Left lung (tissue), 10 donors: ENCODE data around the gene TGFBR3L. TPM values are rescaled to one million over a fixed set of nuclear protein-coding genes. Genes with fewer than 3 reads are reported as not detected.

Source experiments
- ATAC-seq: fragments of 200-7000 bp; cut with Tn5 transposase; one replicate; pipeline ENCODE4 v1.9.1; 2020; ENCODE audit warnings: moderate library complexity
- DNase-seq, 4 donors: peaks; one replicate each; pipeline ENCODE4 v3.0.0-alpha.2; 2013 to 2020
- H3K27ac ChIP-seq, 2 donors: fragments of 200-600 bp; sonication (generic) in 1 of 2; one replicate each; pipeline versions ENCODE4 v1.5.0 to v1.8.0; 2020 to 2021
- H3K27me3 ChIP-seq, 2 donors: fragments of 200-600 bp; sonication (generic) in 1 of 2; one replicate each; pipeline versions ENCODE4 v1.5.0 to v1.8.0; 2020 to 2021
- H3K36me3 ChIP-seq, 2 donors: fragments of 200-600 bp; sonication (generic) in 1 of 2; one replicate each; pipeline versions ENCODE4 v1.5.0 to v1.8.0; 2020 to 2021
- H3K4me1 ChIP-seq, 2 donors: fragments of 200-600 bp; one replicate each; pipeline ENCODE4 v1.8.0; 2021
- H3K4me3 ChIP-seq, 2 donors: fragments of 200-600 bp; sonication (generic) in 1 of 2; one replicate each; pipeline versions ENCODE4 v1.5.0 to v1.8.0; 2020 to 2021; ENCODE audit warnings: mild to moderate bottlenecking in 1 of 2
- H3K9me3 ChIP-seq, 2 donors: fragments of 200-600 bp; sonication (generic) in 1 of 2; one replicate each; pipeline versions ENCODE4 v1.5.0 to v1.8.0; 2020 to 2021
- intact Hi-C, 2 donors: fragments of 100-400 bp; cut with DNase I; formaldehyde crosslinking; loops; one replicate each; pipeline versions ENCODE4 v1.11.2 to v1.14.2; 2022
- polyA plus RNA-seq, 6 donors: library from polyadenylated mRNA; unstranded; fragments of 120-200 nt; gene quantifications; one replicate each; pipeline ENCODE4 v1.2.1, GENCODE V29; 2013; ENCODE audit not compliant: insufficient read length in 6 of 6
- total RNA-seq, 2 donors: library from RNA; stranded (reverse); fragmentation: NEBNext Ultra II Directional; extraction: Animal tissue kit (Norgen Biotek cat#: 25700); gene quantifications; one replicate each; pipeline ENCODE4 v1.2.1, GENCODE V29; 2021
- TF ChIP-seq, protein P1 (sequence below), 2 donors: fragments of 200-600 bp; sonication (generic) in 1 of 2; IDR thresholded peaks; one replicate each; pipeline versions ENCODE4 v1.5.0 to v1.8.0; 2021; ENCODE audit warnings: antibody characterized with exemption in 2 of 2
- donor health status: DM: no; HTN: yes; CAD: no.
- donor health status: DM: no; HTN: no; CAD: no.

Gene TGFBR3L
- total and polyA plus RNA-seq, 8 donors = 0.11 to 0.55 (median 0.24) TPM; not detected in 2

DNA sequence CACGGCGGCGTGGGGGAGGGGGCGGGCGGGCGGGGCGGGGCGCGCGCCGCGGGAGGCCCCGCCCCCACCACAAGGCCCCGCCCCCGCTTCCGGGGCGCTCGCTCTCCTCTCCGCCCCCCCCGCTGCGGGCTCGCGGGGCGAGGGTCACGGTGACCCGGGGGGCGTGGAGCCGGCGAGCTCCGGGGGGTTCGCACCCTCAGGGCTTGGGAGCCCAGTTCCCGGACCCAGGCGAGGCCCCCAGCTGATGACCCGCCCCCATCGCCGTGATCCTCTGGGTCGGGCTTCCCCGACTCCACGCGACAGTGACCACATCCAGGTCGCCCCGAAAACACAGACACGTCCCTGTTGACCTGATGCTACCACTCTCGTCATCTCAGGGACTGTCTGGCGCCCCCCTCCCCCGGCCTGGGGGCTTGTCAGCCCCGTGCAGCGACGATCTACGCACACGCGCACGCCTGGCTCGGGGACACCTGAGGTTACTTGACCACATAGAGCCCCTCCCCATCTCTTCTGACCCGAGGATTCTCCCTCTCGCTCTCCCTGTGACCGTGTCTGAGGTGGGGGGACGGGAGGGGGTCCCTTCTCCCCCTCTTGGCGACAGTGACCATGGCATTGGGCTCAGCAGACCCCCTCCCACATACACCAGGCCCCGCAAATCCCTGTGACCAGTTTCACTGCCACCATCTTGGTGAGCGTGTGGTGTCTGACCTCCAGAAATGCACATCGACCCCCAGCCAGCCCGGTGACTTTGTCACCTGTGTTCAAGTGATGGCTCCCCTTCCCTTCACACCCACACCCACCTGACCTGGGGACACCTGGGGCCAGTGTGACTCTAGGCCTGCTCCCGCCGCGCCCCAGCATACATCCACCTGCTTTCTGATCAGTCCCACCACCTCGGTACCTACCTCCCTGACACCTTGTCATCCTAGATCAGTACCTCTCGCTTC, 10.3 kb upstream of the TGFBR3L start:
- Histone ChIP-seq H3K27me3 (peaks cover 0 to 5% of the 10 kb centered on the region in 2 donors), H3K4me3 (peak overlapping the region; percentile 74 to 87), H3K4me1 (peaks cover 17 to 53% of the 10 kb centered on the region in 2 donors), H3K27ac (peak overlapping the region; percentile 83 to 88), H3K36me3 (peaks cover 0 to 25% of the 10 kb centered on the region in 2 donors), H3K9me3 (no peaks in the 10 kb centered on the region)
- intact Hi-C loops = no loop called here
- DNase-seq (peak in 2 of 4 donors; percentile 67 to 90), ATAC-seq (peak; percentile 53)
- TF ChIP-seq, protein P1, sequence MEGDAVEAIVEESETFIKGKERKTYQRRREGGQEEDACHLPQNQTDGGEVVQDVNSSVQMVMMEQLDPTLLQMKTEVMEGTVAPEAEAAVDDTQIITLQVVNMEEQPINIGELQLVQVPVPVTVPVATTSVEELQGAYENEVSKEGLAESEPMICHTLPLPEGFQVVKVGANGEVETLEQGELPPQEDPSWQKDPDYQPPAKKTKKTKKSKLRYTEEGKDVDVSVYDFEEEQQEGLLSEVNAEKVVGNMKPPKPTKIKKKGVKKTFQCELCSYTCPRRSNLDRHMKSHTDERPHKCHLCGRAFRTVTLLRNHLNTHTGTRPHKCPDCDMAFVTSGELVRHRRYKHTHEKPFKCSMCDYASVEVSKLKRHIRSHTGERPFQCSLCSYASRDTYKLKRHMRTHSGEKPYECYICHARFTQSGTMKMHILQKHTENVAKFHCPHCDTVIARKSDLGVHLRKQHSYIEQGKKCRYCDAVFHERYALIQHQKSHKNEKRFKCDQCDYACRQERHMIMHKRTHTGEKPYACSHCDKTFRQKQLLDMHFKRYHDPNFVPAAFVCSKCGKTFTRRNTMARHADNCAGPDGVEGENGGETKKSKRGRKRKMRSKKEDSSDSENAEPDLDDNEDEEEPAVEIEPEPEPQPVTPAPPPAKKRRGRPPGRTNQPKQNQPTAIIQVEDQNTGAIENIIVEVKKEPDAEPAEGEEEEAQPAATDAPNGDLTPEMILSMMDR (IDR thresholded peaks at IDR 0.05) = no peak

DNA sequence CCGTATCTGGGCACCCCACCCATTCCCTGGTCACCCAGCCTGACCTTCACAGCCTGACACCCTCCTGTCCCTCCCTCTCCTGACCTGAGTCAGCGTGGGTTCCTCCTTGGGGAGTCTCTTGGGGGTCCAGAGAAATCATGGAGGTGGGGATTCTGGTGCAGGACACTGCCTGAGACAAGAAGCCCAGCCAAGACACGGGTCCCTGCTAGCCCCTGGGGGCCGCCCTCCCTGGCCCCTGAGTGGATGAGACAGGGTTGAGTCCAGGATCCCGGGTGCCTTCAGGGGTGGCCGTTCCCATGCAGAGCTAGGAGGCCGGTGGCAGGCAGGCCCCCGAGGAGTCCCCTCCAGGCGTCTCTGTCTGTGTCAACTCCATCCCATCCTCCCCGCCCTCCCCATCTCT, 9.4 kb upstream of the TGFBR3L start:
- intact Hi-C loops = no loop called here
- ATAC-seq (no peak), DNase-seq (peak in 1 of 4 donors; percentile 77)
- H3K9me3 ChIP-seq = no peaks in the 10 kb centered on the region
- TF ChIP-seq, protein P1 (IDR thresholded peaks at IDR 0.05) = no peak
- H3K4me1 ChIP-seq = peaks cover 17 to 53% of the 10 kb centered on the region in 2 donors
- H3K27me3 ChIP-seq = no peaks in the 10 kb centered on the region
- peak overlapping the region in 1 of 2 donors; percentile 87 for H3K4me3 ChIP-seq
- peaks cover 0 to 34% of the 10 kb centered on the region in 2 donors for H3K36me3 ChIP-seq
- no peak overlapping the region for H3K27ac ChIP-seq

DNA sequence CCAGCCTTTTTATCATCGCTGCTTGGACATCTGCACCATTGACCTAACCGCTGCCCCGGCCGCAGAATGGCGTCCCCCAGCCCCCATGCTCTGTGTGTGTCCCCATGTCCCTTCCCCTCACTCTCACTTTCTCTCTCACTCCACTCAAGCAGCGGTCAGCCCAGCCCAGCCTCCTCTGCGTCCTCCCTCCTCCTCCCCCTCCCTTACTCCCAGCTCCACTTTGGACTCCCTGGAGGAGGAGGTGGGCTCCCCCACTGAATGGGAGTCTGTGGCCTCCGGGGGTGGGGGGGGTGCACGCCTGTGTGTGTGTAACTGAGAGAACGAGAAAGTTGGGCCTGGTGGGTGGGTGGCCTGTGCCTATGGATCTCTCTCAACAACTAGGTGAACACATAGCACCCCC, 8.8 kb upstream of the TGFBR3L start:
- Histone ChIP-seq H3K27ac (no peak overlapping the region), H3K4me1 (peaks cover 17 to 53% of the 10 kb centered on the region in 2 donors), H3K9me3 (no peaks in the 10 kb centered on the region), H3K27me3 (no peaks in the 10 kb centered on the region), H3K4me3 (no peak overlapping the region), H3K36me3 (peaks cover 0 to 40% of the 10 kb centered on the region in 2 donors)
- intact Hi-C loops = no loop called here
- no peak for ATAC-seq
- DNase-seq = no peak
- TF ChIP-seq, protein P1 (IDR thresholded peaks at IDR 0.05) = no peak

DNA sequence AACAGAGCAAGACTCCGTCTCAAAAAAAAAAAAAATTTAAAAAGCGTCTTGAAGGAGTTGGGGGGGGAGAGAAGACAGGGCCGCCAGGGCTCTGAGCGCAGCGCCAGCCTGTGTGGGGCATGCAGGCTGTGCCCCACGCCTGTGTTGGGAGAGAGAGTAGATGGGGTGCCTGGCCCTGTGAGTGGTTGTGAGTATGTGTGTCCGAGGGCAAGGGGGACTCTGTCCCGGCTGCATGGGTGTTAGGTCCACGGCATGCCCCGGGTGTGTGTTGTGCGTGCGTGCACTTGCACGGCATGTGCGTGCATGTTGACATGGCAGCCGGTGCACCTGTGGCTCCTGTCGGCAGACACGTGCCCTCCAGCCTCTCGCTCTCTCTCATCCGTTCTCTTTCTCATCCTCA, 7.5 kb upstream of the TGFBR3L start:
- no peak overlapping the region for H3K4me3 ChIP-seq
- H3K9me3 ChIP-seq = no peaks in the 10 kb centered on the region
- H3K27me3 ChIP-seq = no peaks in the 10 kb centered on the region
- H3K4me1 ChIP-seq = peaks cover 17 to 51% of the 10 kb centered on the region in 2 donors
- intact Hi-C loops = no loop called here
- no peak for ATAC-seq
- no peak overlapping the region for H3K27ac ChIP-seq
- TF ChIP-seq, protein P1 (IDR thresholded peaks at IDR 0.05) = no peak
- DNase-seq = peak in 1 of 4 donors; percentile 77
- H3K36me3 ChIP-seq = peaks cover 0 to 52% of the 10 kb centered on the region in 2 donors

DNA sequence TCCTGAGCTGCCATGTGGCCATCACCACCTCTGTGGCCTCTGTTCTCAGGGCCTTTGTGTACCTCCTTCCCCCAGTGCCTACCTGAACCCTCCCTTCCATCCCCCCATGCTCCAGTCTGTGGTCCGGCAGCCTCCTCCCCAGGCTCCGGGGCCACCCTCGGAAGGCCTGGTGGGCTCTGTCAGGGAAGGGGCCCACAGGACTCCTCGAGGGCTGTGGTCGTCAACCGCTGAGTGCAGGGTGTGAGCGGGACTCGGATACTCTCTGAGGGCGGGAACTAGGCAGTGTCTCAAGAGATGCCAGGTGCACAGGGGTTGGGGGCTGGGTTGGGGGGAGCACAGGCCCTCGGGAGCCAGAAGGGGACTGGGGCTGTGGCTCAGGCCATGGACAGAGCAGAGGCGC, 7.1 kb upstream of the TGFBR3L start:
- ATAC-seq (no peak), DNase-seq (no peak)
- peaks cover 14 to 47% of the 10 kb centered on the region in 2 donors for H3K4me1 ChIP-seq
- intact Hi-C loops = no loop called here
- H3K9me3 ChIP-seq = no peaks in the 10 kb centered on the region
- no peak overlapping the region for H3K27ac ChIP-seq
- H3K36me3 ChIP-seq = peaks cover 0 to 57% of the 10 kb centered on the region in 2 donors
- H3K27me3 ChIP-seq = no peaks in the 10 kb centered on the region
- H3K4me3 ChIP-seq = no peak overlapping the region
- TF ChIP-seq, protein P1 (IDR thresholded peaks at IDR 0.05) = no peak
